HCT116 (cell line): Measurements from ENCODE around the gene PGAP3. TPM values are rescaled to one million over a fixed set of nuclear protein-coding genes. Genes with fewer than 3 reads are reported as not detected.

Experiments used
- ATAC-seq: fragments of 200-7000 bp; cut with Tn5 transposase; 2 replicates; pipeline ENCODE4 v1.9.1; 2020; ENCODE audit warnings: mild to moderate bottlenecking, moderate library complexity
- BruUV-seq: library from RNA; stranded (reverse); fragments of 400-500 nt; replicated peaks from 2 replicates; lab custom pipeline; 2021; lab: Mats Ljungman, UMichigan
- CTCF ChIA-PET: fragments of 300-600 bp; sonication (Branson Sonifier 250); formaldehyde crosslinking; loops from one replicate; lab custom pipeline; 2021; ENCODE audit warnings: antibody characterized with exemption; lab: Charles Lee
- POLR2A ChIA-PET: fragments of 300-600, 350-600 bp; sonication (Branson Sonifier 250); formaldehyde crosslinking; loops from one replicate; lab custom pipeline; 2021; ENCODE audit warnings: antibody characterized with exemption; lab: Charles Lee
- RAD21 ChIA-PET, 2 experiments: fragments of 300-600 bp; sonication (Branson Sonifier 250); formaldehyde crosslinking; loops; one replicate each; lab custom pipeline; 2023; ENCODE audit warnings: low total read pairs in 2 of 2; ENCODE audit not compliant: uncharacterized antibody in 2 of 2, unreplicated experiment in 2 of 2, low non-redundant PET in 1 of 2; lab: Charles Lee
- DNase-seq: peaks from one replicate; pipeline ENCODE4 v3.0.0-alpha.2; 2010; ENCODE audit warnings: low read depth, low spot score
- H2AFZ ChIP-seq: fragments of 200-600 bp; shearing (Covaris generic), sonication (generic); 2 replicates; pipeline ENCODE4 v1.6.1; 2017; ENCODE audit warnings: low read depth, mixed run types, mixed read lengths, antibody characterized with exemption, low read length; ENCODE audit not compliant: poor library complexity, severe bottlenecking
- H3K27ac ChIP-seq: 2 replicates; pipeline ENCODE4 v1.5.1; 2012; ENCODE audit warnings: low read depth, low read length
- H3K27me3 ChIP-seq: fragments of 200-600 bp; sonication (generic); 2 replicates; pipeline ENCODE4 v1.6.1; 2016; ENCODE audit warnings: mixed run types, low read length, mixed read lengths; ENCODE audit not compliant: insufficient read depth
- H3K36me3 ChIP-seq, 2 experiments: fragments of 200-500 bp in 1 of 2; fragments of 200-600 bp in 1 of 2; sonication (Bioruptor generic) in 1 of 2; sonication (generic) in 1 of 2; 2 replicates each; pipeline versions ENCODE4 v1.5.1 to v1.6.1; 2014 to 2016; ENCODE audit warnings: low read length in 2 of 2, inconsistent platforms in 1 of 2, mixed read lengths in 1 of 2, mixed run types in 1 of 2; ENCODE audit not compliant: insufficient read depth in 2 of 2, control insufficient read depth in 1 of 2
- H3K4me1 ChIP-seq, 2 experiments: fragments of 200-600 bp in 1 of 2; sonication (generic) in 1 of 2; 2 replicates each; pipeline versions ENCODE4 v1.5.1 to v1.6.1; 2012 to 2017; ENCODE audit warnings: low read length in 2 of 2, inconsistent platforms in 1 of 2, mild to moderate bottlenecking in 1 of 2, mixed read lengths in 1 of 2, mixed run types in 1 of 2, moderate library complexity in 1 of 2; ENCODE audit not compliant: insufficient read depth in 2 of 2, control insufficient read depth in 1 of 2
- H3K4me2 ChIP-seq: fragments of 200-600 bp; sonication (generic); 2 replicates; pipeline ENCODE4 v1.6.1; 2017; ENCODE audit warnings: mixed run types, low read length, mixed read lengths
- H3K4me3 ChIP-seq, 2 experiments: fragments of 200-600 bp in 1 of 2; sonication (generic) in 1 of 2; replicated peaks in 1 of 2; 2 replicates each; pipeline ENCODE4 v1.5.1; 2011 to 2016; ENCODE audit warnings: low read length in 2 of 2, control low read depth in 1 of 2, low read depth in 1 of 2, mild to moderate bottlenecking in 1 of 2, mixed read lengths in 1 of 2, mixed run types in 1 of 2
- H3K79me2 ChIP-seq: fragments of 200-600 bp; sonication (generic); 2 replicates; pipeline ENCODE4 v1.6.1; 2017; ENCODE audit warnings: mild to moderate bottlenecking, mixed run types, low read length, moderate library complexity, mixed read lengths; ENCODE audit not compliant: insufficient read depth
- H3K9ac ChIP-seq: fragments of 200-600 bp; sonication (generic); 2 replicates; pipeline ENCODE4 v1.6.1; 2016; ENCODE audit warnings: low read length, mixed read lengths
- H3K9me2 ChIP-seq: fragments of 200-600 bp; sonication (generic), shearing (Covaris generic); 2 replicates; pipeline ENCODE4 v1.6.1; 2017; ENCODE audit warnings: mixed run types, mild to moderate bottlenecking, moderate library complexity; ENCODE audit not compliant: insufficient read depth
- H3K9me3 ChIP-seq, 2 experiments: fragments of 200-500 bp in 1 of 2; fragments of 200-600 bp in 1 of 2; sonication (Bioruptor generic) in 1 of 2; sonication (generic) in 1 of 2; 2 replicates each; pipeline ENCODE4 v1.6.1; 2014 to 2017; ENCODE audit warnings: low read length in 2 of 2, mixed read lengths in 2 of 2, inconsistent platforms in 1 of 2, low read depth in 1 of 2, mild to moderate bottlenecking in 1 of 2, mixed run types in 1 of 2, moderate library complexity in 1 of 2; ENCODE audit not compliant: control insufficient read depth in 1 of 2, insufficient read depth in 1 of 2
- H4K20me1 ChIP-seq: fragments of 200-600 bp; sonication (generic), shearing (Covaris generic); 2 replicates; pipeline ENCODE4 v1.6.1; 2017; ENCODE audit warnings: mixed run types, mild to moderate bottlenecking, moderate library complexity; ENCODE audit not compliant: insufficient read depth
- CTCF ChIP-seq, 3 experiments: fragments of 200-600 bp in 1 of 3; sonication (generic) in 1 of 3; IDR thresholded peaks in 2 of 3; conservative IDR thresholded peaks in 1 of 3; 2 replicates each; pipeline ENCODE4 v1.5.1; 2012 to 2017; ENCODE audit warnings: low read depth in 2 of 3, low read length in 2 of 3, antibody characterized with exemption in 1 of 3, borderline replicate concordance in 1 of 3, control low read depth in 1 of 3, mild to moderate bottlenecking in 1 of 3, mixed read lengths in 1 of 3, mixed run types in 1 of 3, moderate library complexity in 1 of 3; ENCODE audit not compliant: insufficient read depth in 1 of 3
- JUND ChIP-seq: IDR thresholded peaks from 2 replicates; pipeline ENCODE4 v1.6.1; 2012
- MAX ChIP-seq: IDR thresholded peaks from 2 replicates; pipeline ENCODE4 v1.6.1; 2012
- RAD21 ChIP-seq: IDR thresholded peaks from 2 replicates; pipeline ENCODE4 v1.6.1; 2012; ENCODE audit warnings: low read depth, mild to moderate bottlenecking
- YY1 ChIP-seq: IDR thresholded peaks from 2 replicates; pipeline ENCODE4 v1.6.1; 2011; ENCODE audit warnings: low read length, low read depth, moderate library complexity, mild to moderate bottlenecking; ENCODE audit not compliant: insufficient replicate concordance; ENCODE audit errors: extremely low read depth
- ZFX ChIP-seq: fragments of 450-650 bp; IDR thresholded peaks from 2 replicates; pipeline ENCODE4 v1.6.1; 2017
- intact Hi-C: fragments of 100-400 bp; cut with micrococcal nuclease; formaldehyde crosslinking; loops from 2 replicates; pipeline ENCODE4 v1.10.0; 2022
- total RNA-seq: library from RNA; stranded (reverse); gene quantifications from one replicate; pipeline ENCODE4 v1.2.1, GENCODE V29; 2021; ENCODE audit not compliant: unreplicated experiment

Gene PGAP3
- total RNA-seq, 1 experiment from 2014 or later, result 15.2 TPM

GRCh38 chr17:39622380-39623006 lies 65.4 kb downstream of the PGAP3 start:
- ChIA-PET CTCF (interaction anchor here (1.0 to 8.4 kb wide), 24 partner anchors 9 to 491 kb away, joined by 3 to 157 read pairs (median 9); no protein-coding TSS in a partner anchor), POLR2A (interaction anchor here (1.3 kb wide), 1 partner anchor 9 kb away, joined by 3 read pairs; no protein-coding TSS in a partner anchor), RAD21 (interaction anchor here (1.0 to 2.7 kb wide), 7 partner anchors 11 to 96 kb away, joined by 3 to 15 read pairs (median 6); no protein-coding TSS in a partner anchor)
- DNase-seq (no peak), ATAC-seq (no peak)
- H4K20me1 ChIP-seq, result no peaks in the 10 kb centered on the region
- no peaks in the 10 kb centered on the region for H3K36me3 ChIP-seq
- peak overlapping the region; percentile 70 for H3K4me2 ChIP-seq
- no peaks in the 10 kb centered on the region for H3K79me2 ChIP-seq
- TF ChIP-seq JUND (no peak), MAX (0 out of 2 replicates have a peak, but pooled peaks have one; percentile 14)
- H3K9me2 ChIP-seq, result no peaks in the 10 kb centered on the region
- intact Hi-C loops, result loop anchor here (1.0 to 5.0 kb wide), 6 partner anchors 50 to 415 kb away; partner anchors contain the start of genes GRB7 and PSMD3
- H2AFZ ChIP-seq, result peak overlapping the region; percentile 90
- no peak overlapping the region for H3K27ac ChIP-seq
- H3K9ac ChIP-seq, result no peak overlapping the region
- peaks cover 14 to 29% of the 10 kb centered on the region in 2 experiments; a peak in 3 of 4 replicates for H3K4me1 ChIP-seq
- H3K4me3 ChIP-seq, result no peak overlapping the region
- no peaks in the 10 kb centered on the region for H3K9me3 ChIP-seq
- BruUV-seq, result no TSS peak
- H3K27me3 ChIP-seq, result no peaks in the 10 kb centered on the region

GRCh38 chr17:39621523-39622379 lies 66.1 kb downstream of the PGAP3 start:
- H3K4me3 ChIP-seq, result no peak overlapping the region
- BruUV-seq, result no TSS peak
- no peak overlapping the region for H3K27ac ChIP-seq
- H3K79me2 ChIP-seq, result no peaks in the 10 kb centered on the region
- no peak for DNase-seq
- CTCF ChIA-PET, result interaction anchor here (0.5 to 8.4 kb wide), 49 partner anchors 8 to 491 kb away, joined by 3 to 157 read pairs (median 4); partner anchors contain the start of genes CDK12, MIEN1, PGAP3 and PSMD3
- peak overlapping the region; percentile 70 for H3K4me2 ChIP-seq
- TF ChIP-seq YY1, result peak; percentile 39
- peak; percentile 97 for TF ChIP-seq RAD21
- TF ChIP-seq ZFX, result no peak
- peak; percentile 100 for TF ChIP-seq CTCF (IDR thresholded peaks at IDR 0.05 in 2 of 3, conservative IDR thresholded peaks at IDR 0.05 in 1 of 3; ENCODE audit: borderline replicate concordance in 1 of 3, insufficient read depth in 1 of 3, low read depth in 2 of 3, low read length in 2 of 3)
- H3K9ac ChIP-seq, result no peak overlapping the region
- H2AFZ ChIP-seq, result peak overlapping the region; percentile 90
- intact Hi-C loops, result loop anchor here (1.0 to 5.0 kb wide), 5 partner anchors 51 to 414 kb away; partner anchors contain the start of genes GRB7 and PSMD3
- H3K36me3 ChIP-seq, result no peaks in the 10 kb centered on the region
- POLR2A ChIA-PET, result interaction anchor here (0.8 to 1.3 kb wide), 3 partner anchors 9 to 50 kb away, joined by 3 to 4 read pairs (median 3); no protein-coding TSS in a partner anchor
- H4K20me1 ChIP-seq, result no peaks in the 10 kb centered on the region
- RAD21 ChIA-PET, result interaction anchor here (0.6 to 2.7 kb wide), 15 partner anchors 9 to 331 kb away, joined by 3 to 15 read pairs (median 5); partner anchors contain the start of gene ERBB2 (in 1 of the 2)
- no peaks in the 10 kb centered on the region for H3K9me3 ChIP-seq
- no peaks in the 10 kb centered on the region for H3K27me3 ChIP-seq
- ATAC-seq, result peak; percentile 51
- no peaks in the 10 kb centered on the region for H3K9me2 ChIP-seq
- peaks cover 19 to 34% of the 10 kb centered on the region in 2 experiments; a peak in 3 of 4 replicates for H3K4me1 ChIP-seq
